NCI-H2029 treated with DMSO at 0.1 percent for 48 hours (cell line): Measurements from ENCODE around the gene MSL3B.

Experiments used
- DNase-seq: peaks from one replicate; lab custom pipeline; 2025; lab: John Stamatoyannopoulos, UW

MSL3B gene

GRCh38 chr2:233852056-233852455 lies 16.1 kb downstream of the MSL3B start:
- no peak for DNase-seq

- no peak for DNase-seq
Measured at GRCh38 chr2:233851169-233851568, 17.0 kb downstream of the MSL3B start.

GRCh38 chr2:233850745-233851144 lies 17.4 kb downstream of the MSL3B start:
- DNase-seq, result no peak

DNA sequence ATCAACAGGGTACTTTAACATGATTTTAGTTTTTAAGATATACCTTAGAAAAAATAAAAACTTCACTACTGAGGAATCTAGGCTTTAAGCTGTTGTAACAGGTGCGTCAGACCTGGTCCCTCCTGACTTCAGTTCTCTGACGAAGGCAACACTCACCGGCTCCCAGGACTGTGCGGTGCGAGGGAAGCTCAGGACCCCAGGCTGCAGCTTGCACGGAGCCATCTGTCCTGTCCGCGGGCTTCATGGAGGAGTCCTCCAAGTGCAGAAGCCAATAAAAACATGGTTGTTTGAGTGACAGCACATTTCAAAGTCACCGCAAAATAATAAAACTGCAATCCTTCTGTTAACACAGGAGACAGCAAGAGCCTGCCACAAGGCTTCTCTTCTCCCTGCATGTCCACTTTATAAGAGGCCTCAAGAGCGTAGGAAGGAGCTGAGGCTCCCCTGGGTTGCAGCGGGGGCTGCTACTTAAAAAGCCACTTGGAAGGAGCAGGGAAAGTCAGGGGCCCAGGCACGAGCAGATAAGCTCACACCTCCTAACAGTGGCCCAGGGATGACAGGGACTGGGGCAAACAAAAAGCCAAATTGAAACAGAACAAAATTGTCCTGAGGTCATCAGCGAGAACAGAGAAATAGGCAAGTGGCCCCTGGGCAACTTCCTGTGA lies 18.4 kb downstream of the MSL3B start:
- DNase-seq, result no peak

DNA sequence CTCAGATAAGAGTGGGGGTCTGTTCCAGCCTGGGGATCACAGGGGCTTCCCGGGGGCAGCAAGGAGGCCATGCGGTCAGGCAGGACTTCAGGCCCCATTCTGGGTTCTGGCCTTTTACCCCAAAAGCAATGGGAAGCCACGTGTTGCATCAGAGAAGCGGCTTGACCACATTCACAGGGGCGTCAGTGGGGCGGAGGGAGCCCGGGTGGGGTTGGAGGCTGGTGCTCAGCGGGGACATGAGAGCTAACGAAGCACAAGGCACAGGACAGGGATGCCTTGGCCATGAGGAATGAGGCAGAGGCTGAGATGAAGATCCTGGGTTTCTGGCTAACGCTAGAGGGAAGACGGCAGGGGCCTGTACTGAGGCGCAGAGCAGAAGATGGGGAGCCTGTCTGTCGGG lies 19.9 kb downstream of the MSL3B start:
- DNase-seq, result no peak

- DNase-seq, result no peak
Measured at GRCh38 chr2:233847248-233847898, 20.8 kb downstream of the MSL3B start.

DNA sequence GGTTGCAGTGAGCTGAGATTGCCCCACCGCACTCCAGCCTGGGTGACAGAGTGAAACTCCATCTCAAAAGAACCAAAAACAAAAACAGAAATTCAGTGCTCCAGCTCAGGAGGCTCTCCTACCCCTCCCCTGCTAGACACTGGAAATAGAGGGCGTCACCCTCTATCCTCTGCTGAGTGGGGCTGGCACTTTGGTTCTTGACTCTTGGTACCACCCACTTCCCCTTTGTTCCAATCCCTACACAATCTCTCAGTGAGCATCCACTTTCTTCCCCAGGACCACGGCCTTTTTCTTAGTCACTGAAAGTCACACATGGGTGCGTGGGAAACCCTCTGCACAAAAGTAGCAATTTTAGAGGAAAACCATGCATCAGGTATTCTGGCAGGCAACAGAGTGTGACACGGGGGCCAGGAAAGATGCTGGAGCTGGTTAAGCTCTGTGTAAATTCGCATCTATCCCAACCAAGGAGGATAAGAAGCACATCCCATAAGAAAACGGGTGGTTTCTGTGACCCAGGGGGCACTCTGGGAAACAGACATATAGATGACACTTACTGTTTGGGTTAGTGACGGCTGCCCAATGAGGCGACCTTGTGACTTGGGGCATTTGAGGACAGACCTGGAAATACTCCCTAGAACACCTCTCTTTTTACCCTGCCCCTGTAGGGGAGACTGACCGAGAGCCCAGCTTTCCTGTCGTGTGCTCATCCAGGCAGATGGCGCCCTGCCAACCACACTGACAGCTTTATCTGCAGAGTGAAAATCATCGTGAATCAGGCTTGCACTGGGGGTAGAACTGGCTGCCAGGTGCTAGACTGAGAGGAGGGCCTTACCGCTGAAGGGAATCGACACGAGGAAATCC lies 21.6 kb downstream of the MSL3B start:
- DNase-seq, result no peak

- DNase-seq, result no peak
Measured at GRCh38 chr2:233845301-233846060, 22.7 kb downstream of the MSL3B start.

DNA sequence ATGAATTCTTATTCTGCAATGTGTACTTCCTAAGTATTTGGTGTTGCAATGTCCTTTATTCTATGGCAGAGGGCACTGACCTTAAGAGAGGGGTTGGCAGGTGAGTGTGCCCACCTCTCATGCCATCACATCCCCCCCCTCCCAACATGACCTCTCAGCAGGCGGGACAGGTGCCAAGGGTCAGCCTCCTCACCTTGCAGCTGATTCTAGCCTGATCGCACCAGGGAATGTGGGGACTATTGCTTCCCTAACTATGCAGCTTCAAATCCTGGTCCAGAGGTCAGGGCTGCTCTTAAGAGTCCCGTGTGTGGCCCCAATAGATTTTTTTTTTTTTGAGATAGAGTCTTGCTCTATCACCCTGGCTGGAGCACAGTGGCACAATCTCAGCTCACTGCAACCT lies 23.4 kb downstream of the MSL3B start:
- no peak for DNase-seq

DNA sequence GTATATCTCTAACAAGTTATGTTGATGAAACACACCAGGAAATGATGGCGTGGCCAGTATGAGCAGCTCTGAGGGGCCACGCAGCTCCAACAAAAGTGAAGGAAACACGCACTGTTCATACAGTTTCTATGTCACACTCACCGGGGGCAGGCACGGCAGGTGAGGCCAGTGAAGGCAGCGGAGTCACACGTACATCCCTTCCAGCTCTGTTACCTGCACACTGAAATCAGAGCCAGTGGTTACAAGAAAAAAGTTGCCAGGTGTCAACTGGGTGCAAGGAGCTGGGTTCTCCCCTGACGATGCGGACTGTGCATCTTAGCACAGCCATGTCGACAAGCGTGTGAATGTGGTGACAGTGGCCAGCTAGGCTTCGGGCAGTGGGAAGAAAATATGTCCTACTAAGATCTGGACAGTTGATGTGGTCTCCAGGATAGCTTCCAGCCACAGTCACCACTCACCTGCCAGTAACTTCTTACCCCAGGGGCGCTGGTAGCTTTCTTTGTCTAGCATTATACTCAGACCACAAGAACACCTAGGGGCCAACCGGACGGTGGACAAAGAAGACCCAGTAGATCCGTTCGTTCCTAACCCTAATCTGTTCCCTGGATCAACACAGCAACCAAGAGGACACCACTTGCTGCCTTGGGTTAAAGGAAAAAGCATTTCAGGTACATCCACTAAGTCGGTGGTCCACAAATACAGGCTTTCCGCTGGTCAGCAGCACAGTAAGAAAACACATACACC lies 23.9 kb downstream of the MSL3B start:
- no peak for DNase-seq

DNA sequence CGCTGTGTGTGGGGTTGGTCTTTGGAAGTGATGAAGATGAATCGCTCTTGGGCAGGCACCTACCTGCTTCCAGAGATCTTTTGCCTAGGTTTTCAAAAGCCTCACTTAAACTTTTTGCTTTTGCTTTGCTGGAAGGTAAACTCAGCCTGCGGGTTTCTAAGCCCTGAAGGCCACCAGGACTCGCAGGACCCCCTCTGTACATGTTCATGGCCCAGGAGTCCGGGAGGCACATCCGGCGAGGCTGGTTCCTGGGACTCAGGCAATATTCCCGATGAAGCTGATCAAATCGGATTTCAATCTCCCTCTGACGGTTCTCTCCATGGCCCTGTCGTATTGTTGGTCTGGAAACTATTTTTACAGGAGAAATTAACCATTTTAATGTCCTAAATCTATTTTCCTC lies 27.0 kb downstream of the MSL3B start:
- no peak for DNase-seq

GRCh38 chr2:233840520-233840919 lies 27.7 kb downstream of the MSL3B start:
- no peak for DNase-seq

DNA sequence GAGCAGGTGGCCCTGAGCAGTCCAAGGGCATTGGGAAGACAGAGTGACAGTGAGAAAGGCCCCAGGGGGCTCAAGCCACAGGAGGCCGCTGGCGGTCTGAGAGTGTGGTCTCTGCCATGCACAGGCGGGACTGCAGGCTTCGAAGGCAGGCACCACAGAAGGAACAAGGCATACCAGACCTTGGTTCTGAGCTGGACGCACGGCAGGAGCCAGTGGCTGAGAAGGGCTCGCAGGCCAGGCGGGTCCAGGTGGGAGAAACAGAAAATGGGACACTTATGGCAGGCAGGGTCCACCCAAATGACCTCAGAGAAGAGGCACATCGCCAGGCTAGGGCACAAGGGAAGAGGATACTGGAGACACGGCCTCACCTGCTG lies 28.8 kb downstream of the MSL3B start:
- no peak for DNase-seq

- no peak for DNase-seq
Measured at GRCh38 chr2:233838726-233839446, 29.3 kb downstream of the MSL3B start.

DNA sequence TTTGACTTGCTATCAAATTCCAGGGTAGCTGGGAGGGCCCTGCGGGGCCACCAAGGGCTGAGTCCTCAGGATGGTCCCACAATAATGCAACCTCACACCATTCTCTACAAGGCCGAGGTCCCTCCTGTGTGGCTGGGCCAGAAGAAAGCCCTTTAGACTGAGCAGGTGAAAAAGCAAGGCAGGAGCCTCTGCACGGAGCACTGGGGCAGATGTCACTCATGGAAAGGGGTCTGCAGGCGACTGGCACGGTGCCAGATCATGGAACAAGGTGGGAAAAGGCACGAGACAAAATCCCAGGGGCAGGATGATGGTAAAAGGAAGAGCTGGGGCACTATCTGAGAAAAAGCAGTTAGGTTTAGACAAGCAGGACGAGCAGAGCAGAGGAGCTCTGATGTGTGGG lies 29.9 kb downstream of the MSL3B start:
- DNase-seq, result no peak

DNA sequence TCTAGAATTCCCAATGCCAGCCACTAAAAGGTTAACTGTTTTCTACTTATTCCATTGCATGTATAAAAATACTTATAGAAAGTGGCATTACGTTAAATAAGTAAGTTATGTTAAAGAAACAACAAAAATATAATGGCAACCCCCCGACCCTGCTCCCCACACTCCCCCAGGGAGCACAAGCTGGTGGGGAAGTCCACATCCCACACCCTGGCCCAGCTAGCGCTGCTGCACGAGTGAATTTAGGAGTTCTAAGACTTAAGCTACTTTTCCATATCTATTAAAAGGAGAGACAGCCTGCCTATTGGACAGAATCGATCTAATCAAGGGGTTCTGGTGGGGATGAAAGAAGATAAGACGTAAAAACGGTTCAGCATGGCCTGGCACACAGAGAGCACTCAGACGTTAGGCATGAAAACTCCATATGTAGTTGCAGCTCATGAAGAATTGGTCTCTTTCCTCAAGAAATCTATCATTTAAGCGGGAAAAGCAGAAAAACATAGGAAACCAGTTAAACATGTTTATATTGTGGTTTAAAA lies 30.4 kb downstream of the MSL3B start:
- no peak for DNase-seq

- DNase-seq, result no peak
Measured at GRCh38 chr2:233836359-233836758, 31.8 kb downstream of the MSL3B start.

GRCh38 chr2:233835230-233836186 lies 32.7 kb downstream of the MSL3B start:
- no peak for DNase-seq

- DNase-seq, result no peak
Measured at GRCh38 chr2:233833345-233833744, 34.8 kb downstream of the MSL3B start.
